ENCODE results near the gene SGCA. TPM values are rescaled to one million over a fixed set of nuclear protein-coding genes. Genes with fewer than 3 reads are reported as not detected.

SGCA gene
- total and polyA plus RNA-seq, 10 of the 15 experiments (the other 5 are each of a cell fraction or from before 2014, with no cell fraction given) = 0.13 to 2.2 (median 0.50) TPM; not detected in 2

DNA sequence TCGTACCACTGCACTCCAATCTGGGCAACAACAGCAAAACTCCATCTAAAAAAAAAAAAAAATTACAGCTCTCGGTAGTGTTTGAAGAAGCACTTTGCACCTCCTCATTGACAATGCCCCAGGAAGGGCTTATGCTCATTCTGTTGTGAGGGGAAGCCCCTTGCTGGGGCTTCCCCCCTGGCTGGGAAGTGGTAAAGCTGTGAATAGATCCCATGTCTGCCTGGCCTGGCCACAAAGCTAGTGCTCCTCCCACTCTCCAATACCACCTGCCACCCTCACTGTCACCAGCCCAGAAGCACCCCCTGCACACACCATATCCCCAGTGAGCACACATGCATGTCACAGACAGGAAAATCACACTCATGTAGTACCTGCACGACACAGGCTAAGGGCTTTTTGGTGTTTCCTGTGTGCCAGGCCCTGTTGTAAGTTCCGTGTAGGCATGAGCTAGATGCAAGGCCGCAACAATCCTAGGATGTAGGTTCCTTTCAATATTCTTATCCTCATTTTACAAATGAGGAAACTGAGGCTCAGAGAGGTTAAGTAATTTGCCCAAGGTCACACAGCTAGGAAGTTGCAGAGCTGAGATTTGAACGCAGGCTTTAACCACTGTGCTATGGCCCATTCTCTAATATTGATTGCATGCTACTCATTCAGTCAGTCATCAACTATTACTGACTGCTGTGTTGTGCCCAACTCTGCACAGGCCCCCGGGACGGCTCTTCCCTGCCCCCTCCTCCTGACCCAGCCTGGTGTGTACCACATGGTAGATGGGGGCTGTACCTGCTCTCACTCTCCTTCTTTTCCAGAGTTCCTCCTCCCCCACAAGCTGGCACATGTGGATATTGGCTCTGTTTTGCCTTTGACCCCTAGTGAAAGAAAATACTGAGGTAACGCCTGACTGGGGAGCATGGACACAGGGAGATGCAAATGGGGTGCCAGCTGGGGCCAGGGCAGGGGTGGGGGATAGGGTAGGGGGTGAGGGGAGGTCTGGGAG lies 47.5 kb downstream of the SGCA start (continued):
- TF ChIP-seq, protein P1, sequence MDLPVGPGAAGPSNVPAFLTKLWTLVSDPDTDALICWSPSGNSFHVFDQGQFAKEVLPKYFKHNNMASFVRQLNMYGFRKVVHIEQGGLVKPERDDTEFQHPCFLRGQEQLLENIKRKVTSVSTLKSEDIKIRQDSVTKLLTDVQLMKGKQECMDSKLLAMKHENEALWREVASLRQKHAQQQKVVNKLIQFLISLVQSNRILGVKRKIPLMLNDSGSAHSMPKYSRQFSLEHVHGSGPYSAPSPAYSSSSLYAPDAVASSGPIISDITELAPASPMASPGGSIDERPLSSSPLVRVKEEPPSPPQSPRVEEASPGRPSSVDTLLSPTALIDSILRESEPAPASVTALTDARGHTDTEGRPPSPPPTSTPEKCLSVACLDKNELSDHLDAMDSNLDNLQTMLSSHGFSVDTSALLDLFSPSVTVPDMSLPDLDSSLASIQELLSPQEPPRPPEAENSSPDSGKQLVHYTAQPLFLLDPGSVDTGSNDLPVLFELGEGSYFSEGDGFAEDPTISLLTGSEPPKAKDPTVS (IDR thresholded peaks at IDR 0.05; ENCODE audit: low read depth, low read length) = no peak
- TF ChIP-seq ZZZ3 (IDR thresholded peaks at IDR 0.05; ENCODE audit: control insufficient read depth, insufficient read length, low read depth) (no peak), NFYA (IDR thresholded peaks at IDR 0.05; ENCODE audit: borderline replicate concordance, low read depth, low read length) (no peak), RAD51 (IDR thresholded peaks at IDR 0.05) (no peak), ZNF217 (IDR thresholded peaks at IDR 0.05) (no peak), PAX8 (IDR thresholded peaks at IDR 0.05) (peak; percentile 90; the same call in 1 of the 2 replicates), STAT1 (conservative IDR thresholded peaks at IDR 0.05) (no peak), POLR2AphosphoS5 (IDR thresholded peaks at IDR 0.05; ENCODE audit: low read length) (no peak), RAD21 (IDR thresholded peaks at IDR 0.05; ENCODE audit: insufficient read depth, low read depth, low read length) (no peak), RELA (IDR thresholded peaks at IDR 0.05; ENCODE audit: borderline replicate concordance, partially characterized antibody) (no peak), CHD2 (IDR thresholded peaks at IDR 0.05; ENCODE audit: borderline replicate concordance, low read depth, low read length) (no peak), ZNF207 (IDR thresholded peaks at IDR 0.05; ENCODE audit: borderline replicate concordance) (no peak), HDAC6 (IDR thresholded peaks at IDR 0.05; ENCODE audit: unreplicated experiment) (no peak), BMI1 (IDR thresholded peaks at IDR 0.05; ENCODE audit: borderline replicate concordance) (no peak), SMC3 (IDR thresholded peaks at IDR 0.05; ENCODE audit: borderline replicate concordance, low read length) (no peak), WRNIP1 (IDR thresholded peaks at IDR 0.05; ENCODE audit: borderline replicate concordance, low read depth, low read length) (no peak), EZH2 (IDR thresholded peaks at IDR 0.05; ENCODE audit: borderline replicate concordance, control insufficient read depth, low read depth, low read length) (no peak), ZSCAN29 (IDR thresholded peaks at IDR 0.05) (no peak), MTA2 (IDR thresholded peaks at IDR 0.05; ENCODE audit: low read depth) (peak; percentile 73), ASH2L (IDR thresholded peaks at IDR 0.05; ENCODE audit: borderline replicate concordance, low read depth) (no peak), ZNF274 (IDR thresholded peaks at IDR 0.05; ENCODE audit: insufficient read depth, insufficient read length) (no peak), HDGF (IDR thresholded peaks at IDR 0.05) (0 out of 2 replicates have a peak, but pooled peaks have one; percentile 79)
- TF ChIP-seq, protein P2, sequence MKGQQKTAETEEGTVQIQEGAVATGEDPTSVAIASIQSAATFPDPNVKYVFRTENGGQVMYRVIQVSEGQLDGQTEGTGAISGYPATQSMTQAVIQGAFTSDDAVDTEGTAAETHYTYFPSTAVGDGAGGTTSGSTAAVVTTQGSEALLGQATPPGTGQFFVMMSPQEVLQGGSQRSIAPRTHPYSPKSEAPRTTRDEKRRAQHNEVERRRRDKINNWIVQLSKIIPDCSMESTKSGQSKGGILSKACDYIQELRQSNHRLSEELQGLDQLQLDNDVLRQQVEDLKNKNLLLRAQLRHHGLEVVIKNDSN (IDR thresholded peaks at IDR 0.05; ENCODE audit: borderline replicate concordance, extremely low read length, insufficient read depth, low read depth, low read length) = no peak
- TF ChIP-seq, protein P3, sequence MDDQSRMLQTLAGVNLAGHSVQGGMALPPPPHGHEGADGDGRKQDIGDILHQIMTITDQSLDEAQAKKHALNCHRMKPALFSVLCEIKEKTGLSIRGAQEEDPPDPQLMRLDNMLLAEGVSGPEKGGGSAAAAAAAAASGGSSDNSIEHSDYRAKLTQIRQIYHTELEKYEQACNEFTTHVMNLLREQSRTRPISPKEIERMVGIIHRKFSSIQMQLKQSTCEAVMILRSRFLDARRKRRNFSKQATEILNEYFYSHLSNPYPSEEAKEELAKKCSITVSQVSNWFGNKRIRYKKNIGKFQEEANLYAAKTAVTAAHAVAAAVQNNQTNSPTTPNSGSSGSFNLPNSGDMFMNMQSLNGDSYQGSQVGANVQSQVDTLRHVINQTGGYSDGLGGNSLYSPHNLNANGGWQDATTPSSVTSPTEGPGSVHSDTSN (IDR thresholded peaks at IDR 0.05; ENCODE audit: insufficient replicate concordance, low read depth, low read length) = no peak
- TF ChIP-seq, protein P4, sequence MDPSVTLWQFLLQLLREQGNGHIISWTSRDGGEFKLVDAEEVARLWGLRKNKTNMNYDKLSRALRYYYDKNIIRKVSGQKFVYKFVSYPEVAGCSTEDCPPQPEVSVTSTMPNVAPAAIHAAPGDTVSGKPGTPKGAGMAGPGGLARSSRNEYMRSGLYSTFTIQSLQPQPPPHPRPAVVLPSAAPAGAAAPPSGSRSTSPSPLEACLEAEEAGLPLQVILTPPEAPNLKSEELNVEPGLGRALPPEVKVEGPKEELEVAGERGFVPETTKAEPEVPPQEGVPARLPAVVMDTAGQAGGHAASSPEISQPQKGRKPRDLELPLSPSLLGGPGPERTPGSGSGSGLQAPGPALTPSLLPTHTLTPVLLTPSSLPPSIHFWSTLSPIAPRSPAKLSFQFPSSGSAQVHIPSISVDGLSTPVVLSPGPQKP (IDR thresholded peaks at IDR 0.05; ENCODE audit: low read depth, low read length) = no peak

All from GM12878 (cell line).